Activated naive CD4-positive, alpha-beta T cell treated with anti-CD3 and anti-CD28 coated beads for 36 hours (primary cell): Measurements from ENCODE around the gene WDR7. TPM values are rescaled to one million over a fixed set of nuclear protein-coding genes. Genes with fewer than 3 reads are reported as not detected.

Source experiments
- CTCF ChIA-PET: fragments of 350-600 bp; sonication (Branson Sonifier 250); formaldehyde crosslinking; loops from one replicate; lab custom pipeline; 2021; ENCODE audit warnings: antibody characterized with exemption; lab: Charles Lee
- DNase-seq: peaks from one replicate; pipeline ENCODE4 v3.0.0-alpha.2; 2020
- H3K27ac Mint-ChIP-seq: one replicate; pipeline ENCODE4 v1.8.0; 2021; ENCODE audit warnings: mild to moderate bottlenecking, mixed read lengths
- H3K27me3 Mint-ChIP-seq: one replicate; pipeline ENCODE4 v1.8.0; 2021; ENCODE audit warnings: low read depth, mixed read lengths
- H3K36me3 Mint-ChIP-seq: one replicate; pipeline ENCODE4 v1.8.0; 2021; ENCODE audit warnings: low read depth, mixed read lengths
- H3K4me1 Mint-ChIP-seq: one replicate; pipeline ENCODE4 v1.8.0; 2021; ENCODE audit warnings: low read depth, mixed read lengths
- H3K4me3 Mint-ChIP-seq: one replicate; pipeline ENCODE4 v1.8.0; 2021; ENCODE audit warnings: mild to moderate bottlenecking, moderate library complexity, mixed read lengths
- H3K9me3 Mint-ChIP-seq: one replicate; pipeline ENCODE4 v1.8.0; 2021; ENCODE audit warnings: mixed read lengths
- intact Hi-C: fragments of 100-400 bp; cut with micrococcal nuclease; formaldehyde crosslinking; loops from one replicate; pipeline ENCODE4 v1.15.1; 2023
- total RNA-seq, 2 experiments: library from RNA; stranded (reverse); gene quantifications; one replicate each; pipeline ENCODE4 v1.2.3, GENCODE V29; 2021

WDR7 gene
- total RNA-seq, 2 experiments from 2014 or later = 17.3 to 19.5 TPM

GRCh38 chr18:56902653-56903052, 251.5 kb downstream of the WDR7 start:
- peaks cover 3% of the 10 kb centered on the region for H3K36me3 Mint-ChIP-seq
- no peak overlapping the region for H3K27ac Mint-ChIP-seq
- H3K27me3 Mint-ChIP-seq = no peaks in the 10 kb centered on the region
- H3K4me3 Mint-ChIP-seq = no peak overlapping the region
- no peak for DNase-seq
- intact Hi-C loops = no loop called here
- CTCF ChIA-PET = no interaction called here
- no peaks in the 10 kb centered on the region for H3K9me3 Mint-ChIP-seq
- H3K4me1 Mint-ChIP-seq = peaks cover 8% of the 10 kb centered on the region

GRCh38 chr18:56903686-56904085, 252.5 kb downstream of the WDR7 start:
- Mint-ChIP-seq H3K36me3 (peaks cover 3% of the 10 kb centered on the region), H3K4me1 (peaks cover 8% of the 10 kb centered on the region), H3K9me3 (no peaks in the 10 kb centered on the region), H3K27me3 (no peaks in the 10 kb centered on the region), H3K4me3 (no peak overlapping the region), H3K27ac (no peak overlapping the region)
- no peak for DNase-seq
- intact Hi-C loops = no loop called here
- CTCF ChIA-PET = no interaction called here

- no peak overlapping the region for H3K27ac Mint-ChIP-seq
- CTCF ChIA-PET = no interaction called here
Measured at GRCh38 chr18:56907771-56908170, 256.6 kb downstream of the WDR7 start.

GRCh38 chr18:56910237-56910636, 259.1 kb downstream of the WDR7 start:
- intact Hi-C loops = no loop called here
- Mint-ChIP-seq H3K27me3 (no peaks in the 10 kb centered on the region), H3K4me3 (no peak overlapping the region)

More at GRCh38 chr18:56907771-56908170, 256.6 kb downstream of the WDR7 start:
- peaks cover 10% of the 10 kb centered on the region for H3K36me3 Mint-ChIP-seq
- no peak overlapping the region for H3K4me3 Mint-ChIP-seq
- no peaks in the 10 kb centered on the region for H3K27me3 Mint-ChIP-seq
- no peaks in the 10 kb centered on the region for H3K9me3 Mint-ChIP-seq
- H3K4me1 Mint-ChIP-seq = no peaks in the 10 kb centered on the region
- no peak for DNase-seq
- intact Hi-C loops = no loop called here

GRCh38 chr18:56910967-56911366, 259.8 kb downstream of the WDR7 start:
- DNase-seq = no peak
- Mint-ChIP-seq H3K9me3 (no peaks in the 10 kb centered on the region), H3K36me3 (peaks cover 21% of the 10 kb centered on the region), H3K27me3 (no peaks in the 10 kb centered on the region), H3K27ac (no peak overlapping the region), H3K4me1 (no peaks in the 10 kb centered on the region), H3K4me3 (no peak overlapping the region)
- CTCF ChIA-PET = no interaction called here
- intact Hi-C loops = no loop called here

More at GRCh38 chr18:56910237-56910636, 259.1 kb downstream of the WDR7 start:
- no peaks in the 10 kb centered on the region for H3K9me3 Mint-ChIP-seq
- H3K4me1 Mint-ChIP-seq = no peaks in the 10 kb centered on the region
- CTCF ChIA-PET = no interaction called here
- peaks cover 19% of the 10 kb centered on the region for H3K36me3 Mint-ChIP-seq
- DNase-seq = no peak
- H3K27ac Mint-ChIP-seq = no peak overlapping the region

GRCh38 chr18:56913941-56914340, 262.8 kb downstream of the WDR7 start:
- Mint-ChIP-seq H3K27ac (no peak overlapping the region), H3K4me3 (no peak overlapping the region), H3K36me3 (peaks cover 20% of the 10 kb centered on the region), H3K4me1 (no peaks in the 10 kb centered on the region), H3K27me3 (no peaks in the 10 kb centered on the region), H3K9me3 (no peaks in the 10 kb centered on the region)
- CTCF ChIA-PET = no interaction called here
- DNase-seq = no peak
- intact Hi-C loops = no loop called here

- Mint-ChIP-seq H3K27me3 (no peaks in the 10 kb centered on the region), H3K27ac (no peak overlapping the region), H3K4me1 (peaks cover 3% of the 10 kb centered on the region), H3K4me3 (no peak overlapping the region), H3K9me3 (no peaks in the 10 kb centered on the region), H3K36me3 (peaks cover 13% of the 10 kb centered on the region)
- DNase-seq = no peak
- CTCF ChIA-PET = no interaction called here
- intact Hi-C loops = no loop called here
Measured at GRCh38 chr18:56919190-56919589, 268.0 kb downstream of the WDR7 start.

- H3K9me3 Mint-ChIP-seq = no peaks in the 10 kb centered on the region
- H3K27ac Mint-ChIP-seq = no peak overlapping the region
- H3K36me3 Mint-ChIP-seq = peaks cover 10% of the 10 kb centered on the region
- intact Hi-C loops = no loop called here
- peaks cover 3% of the 10 kb centered on the region for H3K4me1 Mint-ChIP-seq
- CTCF ChIA-PET = interaction anchor here (0.6 kb wide), 1 partner anchor 33 kb away, joined by 3 read pairs; no protein-coding TSS in a partner anchor
- no peak overlapping the region for H3K4me3 Mint-ChIP-seq
- no peaks in the 10 kb centered on the region for H3K27me3 Mint-ChIP-seq
- no peak for DNase-seq
Measured at GRCh38 chr18:56921896-56922480, 270.8 kb downstream of the WDR7 start.

GRCh38 chr18:56926734-56927133, 275.6 kb downstream of the WDR7 start:
- no peak for DNase-seq

GRCh38 chr18:56927786-56928185, 276.6 kb downstream of the WDR7 start:
- no peak for DNase-seq
- H3K36me3 Mint-ChIP-seq = peaks cover 17% of the 10 kb centered on the region
- intact Hi-C loops = no loop called here
- CTCF ChIA-PET = no interaction called here
- H3K27me3 Mint-ChIP-seq = no peaks in the 10 kb centered on the region
- H3K27ac Mint-ChIP-seq = no peak overlapping the region
- no peak overlapping the region for H3K4me3 Mint-ChIP-seq
- no peaks in the 10 kb centered on the region for H3K4me1 Mint-ChIP-seq
- H3K9me3 Mint-ChIP-seq = no peaks in the 10 kb centered on the region

More at GRCh38 chr18:56926734-56927133, 275.6 kb downstream of the WDR7 start:
- intact Hi-C loops = no loop called here
- Mint-ChIP-seq H3K27ac (no peak overlapping the region), H3K36me3 (peaks cover 13% of the 10 kb centered on the region), H3K4me1 (peaks cover 3% of the 10 kb centered on the region), H3K27me3 (no peaks in the 10 kb centered on the region), H3K4me3 (no peak overlapping the region), H3K9me3 (no peaks in the 10 kb centered on the region)
- CTCF ChIA-PET = no interaction called here

GRCh38 chr18:56929886-56930285, 278.7 kb downstream of the WDR7 start:
- H3K27me3 Mint-ChIP-seq = no peaks in the 10 kb centered on the region
- no peak overlapping the region for H3K4me3 Mint-ChIP-seq
- H3K27ac Mint-ChIP-seq = no peak overlapping the region
- no peaks in the 10 kb centered on the region for H3K4me1 Mint-ChIP-seq
- CTCF ChIA-PET = interaction anchor here (0.5 kb wide), 1 partner anchor 107 kb away, joined by 4 read pairs; no protein-coding TSS in a partner anchor
- intact Hi-C loops = no loop called here
- peaks cover 13% of the 10 kb centered on the region for H3K36me3 Mint-ChIP-seq
- DNase-seq = no peak
- H3K9me3 Mint-ChIP-seq = no peaks in the 10 kb centered on the region

GRCh38 chr18:56933472-56933871, 282.3 kb downstream of the WDR7 start:
- Mint-ChIP-seq H3K27me3 (no peaks in the 10 kb centered on the region), H3K36me3 (peaks cover 20% of the 10 kb centered on the region), H3K4me1 (no peaks in the 10 kb centered on the region), H3K9me3 (no peaks in the 10 kb centered on the region), H3K4me3 (no peak overlapping the region), H3K27ac (no peak overlapping the region)
- CTCF ChIA-PET = no interaction called here
- DNase-seq = no peak
- intact Hi-C loops = no loop called here

GRCh38 chr18:56934131-56934530, 283.0 kb downstream of the WDR7 start:
- no peak overlapping the region for H3K27ac Mint-ChIP-seq
- no peak overlapping the region for H3K4me3 Mint-ChIP-seq
- no peak for DNase-seq
- peaks cover 20% of the 10 kb centered on the region for H3K36me3 Mint-ChIP-seq
- no peaks in the 10 kb centered on the region for H3K4me1 Mint-ChIP-seq
- CTCF ChIA-PET = no interaction called here
- intact Hi-C loops = no loop called here
- H3K27me3 Mint-ChIP-seq = no peaks in the 10 kb centered on the region
- H3K9me3 Mint-ChIP-seq = no peaks in the 10 kb centered on the region
